HepG2 (cell line): ENCODE measurements around the gene HNRNPUL1. TPM values are rescaled to one million over a fixed set of nuclear protein-coding genes. Genes with fewer than 3 reads are reported as not detected.

ENCODE experiments used
- FOXA1 ChIP-seq, 2 experiments: fragments of 450-650 bp in 1 of 2; sonication (generic) in 1 of 2; formaldehyde crosslinking in 1 of 2; IDR thresholded peaks; 2 replicates each; pipeline versions ENCODE4 v1.4.0 to v1.6.1; 2016 to 2020; ENCODE audit warnings: missing genetic modification reagents in 1 of 2
- KDM1A ChIP-seq: IDR thresholded peaks from 2 replicates; pipeline ENCODE4 v1.6.1; 2016; ENCODE audit warnings: missing compliant biosample characterization
- NFE2L2 ChIP-seq: fragments of 150-350 bp; IDR thresholded peaks from 2 replicates; pipeline ENCODE4 v1.6.1; 2014; ENCODE audit warnings: low read length
- NFRKB ChIP-seq: fragments of 450-650 bp; IDR thresholded peaks from 2 replicates; pipeline ENCODE4 v1.6.1; 2017
- PAWR ChIP-seq: sonication (generic); formaldehyde crosslinking; IDR thresholded peaks from 2 replicates; pipeline ENCODE4 v1.4.0; 2020; ENCODE audit warnings: missing genetic modification reagents, mild to moderate bottlenecking, borderline replicate concordance
- TFAP4 ChIP-seq: sonication (generic); IDR thresholded peaks from 2 replicates; pipeline ENCODE4 v1.6.1; 2016; ENCODE audit warnings: low read depth, borderline replicate concordance
- ZBTB1 ChIP-seq: sonication (generic); formaldehyde crosslinking; IDR thresholded peaks from 2 replicates; pipeline ENCODE4 v1.4.0; 2020; ENCODE audit warnings: missing genetic modification reagents, borderline replicate concordance
- ZFP1 ChIP-seq: IDR thresholded peaks from 2 replicates; pipeline ENCODE4 v1.6.1; 2016
- ZFP36 ChIP-seq: fragments of 150-350 bp; IDR thresholded peaks from 2 replicates; pipeline ENCODE4 v1.6.1; 2018; ENCODE audit warnings: borderline replicate concordance, low read length, low read depth; ENCODE audit not compliant: partially characterized antibody
- ZNF276 ChIP-seq: sonication (generic); formaldehyde crosslinking; IDR thresholded peaks from 2 replicates; pipeline ENCODE4 v1.4.0; 2020; ENCODE audit warnings: mild to moderate bottlenecking, low read depth, missing genetic modification reagents
- ZNF446 ChIP-seq: sonication (generic); formaldehyde crosslinking; IDR thresholded peaks from 2 replicates; pipeline ENCODE4 v1.5.0; 2020; ENCODE audit warnings: mild to moderate bottlenecking, missing genetic modification reagents
- ZNF678 ChIP-seq: sonication (generic); formaldehyde crosslinking; IDR thresholded peaks from 2 replicates; pipeline ENCODE4 v1.4.0; 2020; ENCODE audit warnings: mild to moderate bottlenecking, missing genetic modification reagents
- ZNF749 ChIP-seq: sonication (generic); formaldehyde crosslinking; IDR thresholded peaks from 2 replicates; pipeline ENCODE4 v1.8.0; 2022; ENCODE audit warnings: mild to moderate bottlenecking, missing genetic modification reagents, moderate library complexity, borderline replicate concordance
- polyA plus RNA-seq, 8 experiments: library from polyadenylated mRNA; depleted of rRNA in 3 of 8; stranded (reverse) in 7 of 8; unstranded in 1 of 8; fragments of >200 nt; fragmentation: Illumina TruSeq in 4 of 8; extraction: Trizol in 4 of 8; gene quantifications; 2 replicates each; pipeline versions ENCODE4 v1.2.1 to v1.2.3, GENCODE V29; 2011 to 2016; ENCODE audit warnings: low read depth in 4 of 8, missing spikeins in 1 of 8, mixed read lengths in 1 of 8; ENCODE audit not compliant: insufficient read depth in 1 of 8
- total RNA-seq, 5 experiments: library from RNA; depleted of rRNA; stranded (reverse); fragments of >200 nt; fragmentation: Illumina TruSeq; extraction: Trizol; gene quantifications; 2 replicates each; pipeline ENCODE4 v1.2.3, GENCODE V29; 2016; ENCODE audit warnings: low read depth in 1 of 5
- TF ChIP-seq, protein P1 (sequence below): sonication (generic); formaldehyde crosslinking; IDR thresholded peaks from 2 replicates; pipeline ENCODE4 v1.4.0; 2020; ENCODE audit warnings: missing genetic modification reagents, borderline replicate concordance
- TF ChIP-seq, protein P2 (sequence below), 2 experiments: sonication (generic) in 1 of 2; formaldehyde crosslinking in 1 of 2; IDR thresholded peaks; 2 replicates each; pipeline versions ENCODE4 v1.4.0 to v1.6.1; 2016 to 2020; ENCODE audit warnings: borderline replicate concordance in 1 of 2, low read depth in 1 of 2, mild to moderate bottlenecking in 1 of 2, missing genetic modification reagents in 1 of 2
- TF ChIP-seq, protein P3 (sequence below): sonication (generic); formaldehyde crosslinking; IDR thresholded peaks from 2 replicates; pipeline ENCODE4 v1.5.0; 2020; ENCODE audit warnings: mild to moderate bottlenecking, missing genetic modification reagents

The HNRNPUL1 gene
- total and polyA plus RNA-seq, 2 of the 13 experiments (the other 11 are each of a cell fraction or from before 2014, with no cell fraction given) = 30.9 to 81.7 TPM

GRCh38 chr19:41323023-41323422 is 58.9 kb downstream of the HNRNPUL1 start (continued):
- TF ChIP-seq ZNF276 (CRISPR knock-in tag) (no peak), ZNF678 (CRISPR knock-in tag) (no peak), KDM1A (CRISPR knock-in tag) (no peak), ZFP36 (no peak), ZNF749 (CRISPR knock-in tag) (no peak), PAWR (CRISPR knock-in tag) (no peak), ZNF446 (CRISPR knock-in tag) (no peak), TFAP4 (peak; percentile 93), FOXA1 (IDR thresholded peaks at IDR 0.05) (no peak), FOXA1 (CRISPR knock-in tag; IDR thresholded peaks at IDR 0.05) (no peak), NFE2L2 (no peak), ZFP1 (CRISPR knock-in tag) (no peak), ZBTB1 (no peak), NFRKB (no peak)
- TF ChIP-seq, protein P1, sequence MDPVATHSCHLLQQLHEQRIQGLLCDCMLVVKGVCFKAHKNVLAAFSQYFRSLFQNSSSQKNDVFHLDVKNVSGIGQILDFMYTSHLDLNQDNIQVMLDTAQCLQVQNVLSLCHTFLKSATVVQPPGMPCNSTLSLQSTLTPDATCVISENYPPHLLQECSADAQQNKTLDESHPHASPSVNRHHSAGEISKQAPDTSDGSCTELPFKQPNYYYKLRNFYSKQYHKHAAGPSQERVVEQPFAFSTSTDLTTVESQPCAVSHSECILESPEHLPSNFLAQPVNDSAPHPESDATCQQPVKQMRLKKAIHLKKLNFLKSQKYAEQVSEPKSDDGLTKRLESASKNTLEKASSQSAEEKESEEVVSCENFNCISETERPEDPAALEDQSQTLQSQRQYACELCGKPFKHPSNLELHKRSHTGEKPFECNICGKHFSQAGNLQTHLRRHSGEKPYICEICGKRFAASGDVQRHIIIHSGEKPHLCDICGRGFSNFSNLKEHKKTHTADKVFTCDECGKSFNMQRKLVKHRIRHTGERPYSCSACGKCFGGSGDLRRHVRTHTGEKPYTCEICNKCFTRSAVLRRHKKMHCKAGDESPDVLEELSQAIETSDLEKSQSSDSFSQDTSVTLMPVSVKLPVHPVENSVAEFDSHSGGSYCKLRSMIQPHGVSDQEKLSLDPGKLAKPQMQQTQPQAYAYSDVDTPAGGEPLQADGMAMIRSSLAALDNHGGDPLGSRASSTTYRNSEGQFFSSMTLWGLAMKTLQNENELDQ = no peak
- TF ChIP-seq, protein P2, sequence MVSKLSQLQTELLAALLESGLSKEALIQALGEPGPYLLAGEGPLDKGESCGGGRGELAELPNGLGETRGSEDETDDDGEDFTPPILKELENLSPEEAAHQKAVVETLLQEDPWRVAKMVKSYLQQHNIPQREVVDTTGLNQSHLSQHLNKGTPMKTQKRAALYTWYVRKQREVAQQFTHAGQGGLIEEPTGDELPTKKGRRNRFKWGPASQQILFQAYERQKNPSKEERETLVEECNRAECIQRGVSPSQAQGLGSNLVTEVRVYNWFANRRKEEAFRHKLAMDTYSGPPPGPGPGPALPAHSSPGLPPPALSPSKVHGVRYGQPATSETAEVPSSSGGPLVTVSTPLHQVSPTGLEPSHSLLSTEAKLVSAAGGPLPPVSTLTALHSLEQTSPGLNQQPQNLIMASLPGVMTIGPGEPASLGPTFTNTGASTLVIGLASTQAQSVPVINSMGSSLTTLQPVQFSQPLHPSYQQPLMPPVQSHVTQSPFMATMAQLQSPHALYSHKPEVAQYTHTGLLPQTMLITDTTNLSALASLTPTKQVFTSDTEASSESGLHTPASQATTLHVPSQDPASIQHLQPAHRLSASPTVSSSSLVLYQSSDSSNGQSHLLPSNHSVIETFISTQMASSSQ (IDR thresholded peaks at IDR 0.05; ENCODE audit: low read depth) = no peak
- TF ChIP-seq, protein P2 (CRISPR knock-in tag; IDR thresholded peaks at IDR 0.05; ENCODE audit: borderline replicate concordance) = no peak
- TF ChIP-seq, protein P3, sequence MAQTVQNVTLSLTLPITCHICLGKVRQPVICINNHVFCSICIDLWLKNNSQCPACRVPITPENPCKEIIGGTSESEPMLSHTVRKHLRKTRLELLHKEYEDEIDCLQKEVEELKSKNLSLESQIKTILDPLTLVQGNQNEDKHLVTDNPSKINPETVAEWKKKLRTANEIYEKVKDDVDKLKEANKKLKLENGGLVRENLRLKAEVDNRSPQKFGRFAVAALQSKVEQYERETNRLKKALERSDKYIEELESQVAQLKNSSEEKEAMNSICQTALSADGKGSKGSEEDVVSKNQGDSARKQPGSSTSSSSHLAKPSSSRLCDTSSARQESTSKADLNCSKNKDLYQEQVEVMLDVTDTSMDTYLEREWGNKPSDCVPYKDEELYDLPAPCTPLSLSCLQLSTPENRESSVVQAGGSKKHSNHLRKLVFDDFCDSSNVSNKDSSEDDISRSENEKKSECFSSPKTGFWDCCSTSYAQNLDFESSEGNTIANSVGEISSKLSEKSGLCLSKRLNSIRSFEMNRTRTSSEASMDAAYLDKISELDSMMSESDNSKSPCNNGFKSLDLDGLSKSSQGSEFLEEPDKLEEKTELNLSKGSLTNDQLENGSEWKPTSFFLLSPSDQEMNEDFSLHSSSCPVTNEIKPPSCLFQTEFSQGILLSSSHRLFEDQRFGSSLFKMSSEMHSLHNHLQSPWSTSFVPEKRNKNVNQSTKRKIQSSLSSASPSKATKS = no peak
